HL-60 (cell line): ENCODE data around the gene SORL1.

ENCODE experiments used
- DNase-seq, 2 experiments: peaks; one replicate each; pipeline ENCODE4 v3.0.0-alpha.2; 2010 to 2020; ENCODE audit warnings: low read depth in 1 of 2, low spot score in 1 of 2
- H3K27ac ChIP-seq: fragments of 250-450 bp; sonication (Bioruptor Pico); replicated peaks from 2 replicates; pipeline ENCODE4 v1.5.1; 2020; ENCODE audit warnings: mild to moderate bottlenecking, moderate library complexity
- H3K27me3 ChIP-seq: fragments of 250-450 bp; sonication (Bioruptor Pico); 2 replicates; pipeline ENCODE4 v1.5.1; 2021; ENCODE audit warnings: mild to moderate bottlenecking, moderate library complexity; ENCODE audit not compliant: insufficient read depth, poor library complexity, severe bottlenecking
- H3K4me3 ChIP-seq: replicated peaks from 2 replicates; pipeline ENCODE4 v1.5.1; 2011; ENCODE audit warnings: mild to moderate bottlenecking, control low read depth, low read length; ENCODE audit not compliant: insufficient read depth
- GABPA ChIP-seq: IDR thresholded peaks from 2 replicates; pipeline ENCODE4 v1.6.1; 2012; ENCODE audit warnings: low read depth
- POLR2AphosphoS5 ChIP-seq: IDR thresholded peaks from 2 replicates; pipeline ENCODE4 v1.6.1; 2012; ENCODE audit warnings: low read depth
- SPI1 ChIP-seq: IDR thresholded peaks from 2 replicates; pipeline ENCODE4 v1.6.1; 2012; ENCODE audit warnings: low read depth, mild to moderate bottlenecking, borderline replicate concordance
- TF ChIP-seq, protein P1 (sequence below): IDR thresholded peaks from one replicate; pipeline ENCODE4 v1.5.1; 2011; ENCODE audit warnings: low read length, control low read depth, inconsistent platforms; ENCODE audit not compliant: insufficient read depth
- TF ChIP-seq, protein P2 (sequence below): IDR thresholded peaks from 2 replicates; pipeline ENCODE4 v1.6.1; 2012; ENCODE audit warnings: low read depth; ENCODE audit not compliant: insufficient replicate concordance

The SORL1 gene

DNA sequence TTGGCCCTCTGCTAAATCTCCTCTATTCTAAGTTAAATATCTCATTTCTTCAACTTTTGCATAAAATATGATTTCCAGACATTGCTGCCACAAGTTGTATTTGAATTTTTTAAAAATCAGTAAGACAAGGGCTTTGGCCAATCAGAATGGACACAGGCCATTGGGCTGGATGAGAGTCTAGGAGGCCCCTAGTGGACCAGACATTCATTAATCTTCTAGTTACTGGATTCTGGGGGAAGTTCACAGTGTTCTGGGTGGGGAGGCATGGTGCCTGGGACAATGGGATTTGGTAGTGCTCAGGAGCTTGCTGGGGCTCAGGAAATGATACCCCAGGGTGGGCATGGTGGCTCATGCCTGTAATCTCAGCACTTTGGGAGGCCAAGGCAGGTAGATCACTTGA is 12.4 kb upstream of the SORL1 start:
- no peak for TF ChIP-seq SPI1
- TF ChIP-seq GABPA = no peak
- TF ChIP-seq, protein P1, sequence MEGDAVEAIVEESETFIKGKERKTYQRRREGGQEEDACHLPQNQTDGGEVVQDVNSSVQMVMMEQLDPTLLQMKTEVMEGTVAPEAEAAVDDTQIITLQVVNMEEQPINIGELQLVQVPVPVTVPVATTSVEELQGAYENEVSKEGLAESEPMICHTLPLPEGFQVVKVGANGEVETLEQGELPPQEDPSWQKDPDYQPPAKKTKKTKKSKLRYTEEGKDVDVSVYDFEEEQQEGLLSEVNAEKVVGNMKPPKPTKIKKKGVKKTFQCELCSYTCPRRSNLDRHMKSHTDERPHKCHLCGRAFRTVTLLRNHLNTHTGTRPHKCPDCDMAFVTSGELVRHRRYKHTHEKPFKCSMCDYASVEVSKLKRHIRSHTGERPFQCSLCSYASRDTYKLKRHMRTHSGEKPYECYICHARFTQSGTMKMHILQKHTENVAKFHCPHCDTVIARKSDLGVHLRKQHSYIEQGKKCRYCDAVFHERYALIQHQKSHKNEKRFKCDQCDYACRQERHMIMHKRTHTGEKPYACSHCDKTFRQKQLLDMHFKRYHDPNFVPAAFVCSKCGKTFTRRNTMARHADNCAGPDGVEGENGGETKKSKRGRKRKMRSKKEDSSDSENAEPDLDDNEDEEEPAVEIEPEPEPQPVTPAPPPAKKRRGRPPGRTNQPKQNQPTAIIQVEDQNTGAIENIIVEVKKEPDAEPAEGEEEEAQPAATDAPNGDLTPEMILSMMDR = no peak
- no peak for TF ChIP-seq POLR2AphosphoS5
- TF ChIP-seq, protein P2, sequence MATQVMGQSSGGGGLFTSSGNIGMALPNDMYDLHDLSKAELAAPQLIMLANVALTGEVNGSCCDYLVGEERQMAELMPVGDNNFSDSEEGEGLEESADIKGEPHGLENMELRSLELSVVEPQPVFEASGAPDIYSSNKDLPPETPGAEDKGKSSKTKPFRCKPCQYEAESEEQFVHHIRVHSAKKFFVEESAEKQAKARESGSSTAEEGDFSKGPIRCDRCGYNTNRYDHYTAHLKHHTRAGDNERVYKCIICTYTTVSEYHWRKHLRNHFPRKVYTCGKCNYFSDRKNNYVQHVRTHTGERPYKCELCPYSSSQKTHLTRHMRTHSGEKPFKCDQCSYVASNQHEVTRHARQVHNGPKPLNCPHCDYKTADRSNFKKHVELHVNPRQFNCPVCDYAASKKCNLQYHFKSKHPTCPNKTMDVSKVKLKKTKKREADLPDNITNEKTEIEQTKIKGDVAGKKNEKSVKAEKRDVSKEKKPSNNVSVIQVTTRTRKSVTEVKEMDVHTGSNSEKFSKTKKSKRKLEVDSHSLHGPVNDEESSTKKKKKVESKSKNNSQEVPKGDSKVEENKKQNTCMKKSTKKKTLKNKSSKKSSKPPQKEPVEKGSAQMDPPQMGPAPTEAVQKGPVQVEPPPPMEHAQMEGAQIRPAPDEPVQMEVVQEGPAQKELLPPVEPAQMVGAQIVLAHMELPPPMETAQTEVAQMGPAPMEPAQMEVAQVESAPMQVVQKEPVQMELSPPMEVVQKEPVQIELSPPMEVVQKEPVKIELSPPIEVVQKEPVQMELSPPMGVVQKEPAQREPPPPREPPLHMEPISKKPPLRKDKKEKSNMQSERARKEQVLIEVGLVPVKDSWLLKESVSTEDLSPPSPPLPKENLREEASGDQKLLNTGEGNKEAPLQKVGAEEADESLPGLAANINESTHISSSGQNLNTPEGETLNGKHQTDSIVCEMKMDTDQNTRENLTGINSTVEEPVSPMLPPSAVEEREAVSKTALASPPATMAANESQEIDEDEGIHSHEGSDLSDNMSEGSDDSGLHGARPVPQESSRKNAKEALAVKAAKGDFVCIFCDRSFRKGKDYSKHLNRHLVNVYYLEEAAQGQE = no peak
- no peak for DNase-seq
- no peak overlapping the region for H3K27ac ChIP-seq
- no peak overlapping the region for H3K4me3 ChIP-seq
- no peaks in the 10 kb centered on the region for H3K27me3 ChIP-seq

DNA sequence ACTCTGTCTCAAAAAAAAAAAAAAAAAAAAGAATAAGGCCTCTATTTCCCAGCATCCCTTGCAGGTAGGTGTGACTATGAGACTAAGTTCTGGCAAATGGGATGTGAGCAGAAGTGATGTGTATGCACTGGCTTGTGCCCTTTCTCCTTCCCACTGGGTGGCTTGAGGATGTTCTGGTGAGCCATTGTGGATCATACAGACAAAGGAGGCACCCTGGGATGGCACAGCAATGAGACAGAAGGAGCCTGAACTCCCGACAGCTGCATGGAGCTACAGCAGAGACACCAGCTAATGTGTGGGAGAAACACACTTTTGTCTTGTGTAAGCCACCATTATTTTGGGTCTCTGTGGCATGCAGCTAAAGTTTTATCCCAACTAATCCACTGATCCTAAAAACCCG is 10.6 kb upstream of the SORL1 start:
- no peak for TF ChIP-seq POLR2AphosphoS5
- H3K27ac ChIP-seq = no peak overlapping the region
- no peak for DNase-seq
- no peaks in the 10 kb centered on the region for H3K27me3 ChIP-seq
- H3K4me3 ChIP-seq = no peak overlapping the region

DNA sequence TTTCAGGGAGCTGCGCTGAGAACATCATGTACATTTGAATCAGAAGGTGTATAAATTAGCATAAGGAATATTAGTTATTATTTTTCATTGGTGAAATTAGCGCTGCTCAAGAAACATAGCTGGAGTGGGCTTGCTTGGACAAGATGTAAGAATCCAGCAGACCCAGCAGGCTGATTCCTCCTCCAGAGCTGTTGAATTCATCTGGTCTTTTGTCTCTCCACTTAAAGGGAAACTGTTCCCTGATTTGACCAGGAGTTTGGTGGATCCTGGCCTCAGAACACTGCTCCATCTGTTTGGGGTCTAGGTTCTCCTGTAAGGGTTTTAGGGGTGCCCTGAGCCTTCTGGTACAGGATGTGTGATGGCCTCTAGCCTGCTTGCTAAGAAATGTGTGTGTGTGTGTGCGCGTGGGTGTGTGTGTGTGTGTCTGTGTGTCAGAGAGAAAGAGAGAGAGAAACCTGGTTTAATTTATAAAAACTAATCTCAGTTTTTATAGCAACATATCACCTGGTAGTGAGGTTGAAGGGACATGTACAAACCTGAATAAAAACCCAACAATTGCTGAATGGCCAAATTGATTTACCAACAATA is 8.3 kb upstream of the SORL1 start:
- no peak for DNase-seq
- Histone ChIP-seq H3K27ac (no peak overlapping the region), H3K27me3 (no peaks in the 10 kb centered on the region), H3K4me3 (no peak overlapping the region)
- TF ChIP-seq GABPA = no peak
- TF ChIP-seq, protein P2 = no peak
- TF ChIP-seq POLR2AphosphoS5 = no peak
- TF ChIP-seq, protein P1 = no peak
- no peak for TF ChIP-seq SPI1

DNA sequence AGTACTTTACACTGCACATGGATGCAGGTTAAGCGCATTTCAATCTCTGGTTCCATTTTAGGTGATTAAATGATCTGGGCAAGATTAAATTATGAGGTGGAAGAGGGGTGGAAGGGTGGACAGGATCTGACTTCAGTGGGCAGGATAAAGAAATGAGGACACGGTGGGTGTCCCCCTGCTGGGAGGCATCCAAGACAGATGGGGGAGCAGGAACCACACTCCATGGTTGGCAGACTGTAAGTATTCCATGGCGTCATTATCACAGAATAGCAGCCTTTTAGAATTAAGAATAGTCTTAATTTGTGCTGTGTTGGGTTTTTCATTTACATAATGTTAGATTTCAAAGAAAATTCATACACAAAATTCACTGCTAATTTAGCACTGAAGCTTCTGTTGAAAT is 7.6 kb upstream of the SORL1 start:
- Histone ChIP-seq H3K27ac (no peak overlapping the region), H3K27me3 (no peaks in the 10 kb centered on the region), H3K4me3 (no peak overlapping the region)
- TF ChIP-seq GABPA = no peak
- TF ChIP-seq POLR2AphosphoS5 = no peak
- TF ChIP-seq, protein P2 = no peak
- TF ChIP-seq, protein P1 = no peak
- TF ChIP-seq SPI1 = no peak
- DNase-seq = no peak
